Left renal cortex interstitium (tissue), 4 donors: ENCODE measurements around the gene ETV6. TPM values are rescaled to one million over a fixed set of nuclear protein-coding genes. Genes with fewer than 3 reads are reported as not detected.
"Not testable (repeated sequence)": the region's sequence is repeated elsewhere in the genome, so short reads cannot be mapped to it uniquely, and the experiment has no call there.

ENCODE experiments used
- DNase-seq, 4 donors: peaks; one replicate each; pipeline ENCODE4 v3.0.0-alpha.2; 2013; ENCODE audit warnings: low read depth in 4 of 4, low spot score in 2 of 4, missing footprints in 1 of 4
- polyA plus RNA-seq, 4 donors: library from polyadenylated mRNA; unstranded; fragments of 120-200 nt; gene quantifications; one replicate each; pipeline ENCODE4 v1.2.1, GENCODE V29; 2013; ENCODE audit not compliant: insufficient read length in 4 of 4

The ETV6 gene
- polyA plus RNA-seq, 4 donors = 11.7 to 14.7 (median 14.1) TPM

- no peak for DNase-seq
These were observed 248.4 kb downstream of the ETV6 start for GRCh38 chr12:11897923-11898322.

GRCh38 chr12:11901701-11902524 lies 252.4 kb downstream of the ETV6 start:
- no peak for DNase-seq

GRCh38 chr12:11902525-11902875 lies 253.0 kb downstream of the ETV6 start:
- no peak for DNase-seq

GRCh38 chr12:11904124-11904523 lies 254.7 kb downstream of the ETV6 start:
- no peak for DNase-seq

- DNase-seq = no peak
These were observed 256.1 kb downstream of the ETV6 start for GRCh38 chr12:11905534-11905933.

GRCh38 chr12:11906286-11906935 lies 256.9 kb downstream of the ETV6 start:
- no peak for DNase-seq

GRCh38 chr12:11907625-11908024 lies 258.2 kb downstream of the ETV6 start:
- DNase-seq = no peak

GRCh38 chr12:11909406-11909805 lies 259.9 kb downstream of the ETV6 start:
- DNase-seq = not testable (repeated sequence)

- DNase-seq = no peak
These were observed 266.6 kb downstream of the ETV6 start for GRCh38 chr12:11916113-11916512.

- no peak for DNase-seq
These were observed 267.3 kb downstream of the ETV6 start for GRCh38 chr12:11916771-11917170.

GRCh38 chr12:11917501-11917900 lies 268.0 kb downstream of the ETV6 start:
- no peak for DNase-seq

GRCh38 chr12:11920231-11920630 lies 270.8 kb downstream of the ETV6 start:
- no peak for DNase-seq

- peak in 1 of 4 donors; percentile 4 for DNase-seq
These were observed 272.9 kb downstream of the ETV6 start for GRCh38 chr12:11922361-11922760.

GRCh38 chr12:11923067-11923466 lies 273.6 kb downstream of the ETV6 start:
- DNase-seq = no peak

GRCh38 chr12:11927286-11927935 lies 277.9 kb downstream of the ETV6 start:
- DNase-seq = no peak

GRCh38 chr12:11929714-11930113 lies 280.2 kb downstream of the ETV6 start:
- no peak for DNase-seq

GRCh38 chr12:11939223-11939622 lies 289.7 kb downstream of the ETV6 start:
- DNase-seq = no peak

GRCh38 chr12:11941606-11942337 lies 292.3 kb downstream of the ETV6 start:
- DNase-seq = no peak

- DNase-seq = no peak
These were observed 294.6 kb downstream of the ETV6 start for GRCh38 chr12:11943919-11944700.
